ENCODE data around the gene APOA5.

APOA5 gene

DNA sequence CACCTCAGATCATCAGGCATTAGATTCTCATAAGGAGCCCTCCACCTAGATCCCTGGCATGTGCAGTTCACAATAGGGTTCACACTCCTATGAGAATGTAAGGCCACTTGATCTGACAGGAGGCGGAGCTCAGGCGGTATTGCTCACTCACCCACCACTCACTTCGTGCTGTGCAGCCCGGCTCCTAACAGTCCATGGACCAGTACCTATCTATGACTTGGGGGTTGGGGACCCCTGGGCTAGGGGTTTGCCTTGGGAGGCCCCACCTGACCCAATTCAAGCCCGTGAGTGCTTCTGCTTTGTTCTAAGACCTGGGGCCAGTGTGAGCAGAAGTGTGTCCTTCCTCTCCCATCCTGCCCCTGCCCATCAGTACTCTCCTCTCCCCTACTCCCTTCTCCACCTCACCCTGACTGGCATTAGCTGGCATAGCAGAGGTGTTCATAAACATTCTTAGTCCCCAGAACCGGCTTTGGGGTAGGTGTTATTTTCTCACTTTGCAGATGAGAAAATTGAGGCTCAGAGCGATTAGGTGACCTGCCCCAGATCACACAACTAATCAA, 40.2 kb upstream of the APOA5 start:
- TF ChIP-seq POLR2A (IDR thresholded peaks at IDR 0.05; ENCODE audit: extremely low read depth, insufficient read length), result no peak
- TF ChIP-seq CTCF (IDR thresholded peaks at IDR 0.05; ENCODE audit: low read depth, low read length), result no peak
- no peak overlapping the region for H3K4me3 ChIP-seq (ENCODE audit: low read depth, low read length)
- no peak for DNase-seq (ENCODE audit: low read depth)

GRCh38 chr11:116830184-116830912, 38.7 kb upstream of the APOA5 start:
- TF ChIP-seq POLR2A (IDR thresholded peaks at IDR 0.05; ENCODE audit: extremely low read depth, insufficient read length), result no peak
- no peak for TF ChIP-seq MYC (IDR thresholded peaks at IDR 0.05; ENCODE audit: low read depth, low read length)
- TF ChIP-seq CTCF (IDR thresholded peaks at IDR 0.05; ENCODE audit: low read depth, low read length), result no peak
- TF ChIP-seq, protein P1, sequence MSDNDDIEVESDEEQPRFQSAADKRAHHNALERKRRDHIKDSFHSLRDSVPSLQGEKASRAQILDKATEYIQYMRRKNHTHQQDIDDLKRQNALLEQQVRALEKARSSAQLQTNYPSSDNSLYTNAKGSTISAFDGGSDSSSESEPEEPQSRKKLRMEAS (IDR thresholded peaks at IDR 0.05; ENCODE audit: low read depth, low read length), result no peak
- H3K4me3 ChIP-seq (ENCODE audit: low read depth, low read length), result no peak overlapping the region

DNA sequence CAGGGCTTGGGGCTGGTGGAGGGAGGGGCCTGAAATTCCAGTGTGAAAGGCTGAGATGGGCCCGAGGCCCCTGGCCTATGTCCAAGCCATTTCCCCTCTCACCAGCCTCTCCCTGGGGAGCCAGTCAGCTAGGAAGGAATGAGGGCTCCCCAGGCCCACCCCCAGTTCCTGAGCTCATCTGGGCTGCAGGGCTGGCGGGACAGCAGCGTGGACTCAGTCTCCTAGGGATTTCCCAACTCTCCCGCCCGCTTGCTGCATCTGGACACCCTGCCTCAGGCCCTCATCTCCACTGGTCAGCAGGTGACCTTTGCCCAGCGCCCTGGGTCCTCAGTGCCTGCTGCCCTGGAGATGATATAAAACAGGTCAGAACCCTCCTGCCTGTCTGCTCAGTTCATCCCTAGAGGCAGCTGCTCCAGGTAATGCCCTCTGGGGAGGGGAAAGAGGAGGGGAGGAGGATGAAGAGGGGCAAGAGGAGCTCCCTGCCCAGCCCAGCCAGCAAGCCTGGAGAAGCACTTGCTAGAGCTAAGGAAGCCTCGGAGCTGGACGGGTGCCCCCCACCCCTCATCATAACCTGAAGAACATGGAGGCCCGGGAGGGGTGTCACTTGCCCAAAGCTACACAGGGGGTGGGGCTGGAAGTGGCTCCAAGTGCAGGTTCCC, 38.0 kb upstream of the APOA5 start, which contains the start of gene APOC3:
Gene APOC3, plus strand, starts transcription at position 383 of the 659 bp plus-strand sequence. CDS start 676 bp downstream, outside the sequence.
- no peak for TF ChIP-seq MYC (IDR thresholded peaks at IDR 0.05; ENCODE audit: low read depth, low read length)
- TF ChIP-seq, protein P1 (IDR thresholded peaks at IDR 0.05; ENCODE audit: low read depth, low read length), result no peak
- no peak for TF ChIP-seq CTCF (IDR thresholded peaks at IDR 0.05; ENCODE audit: low read depth, low read length)
- no peak for TF ChIP-seq POLR2A (IDR thresholded peaks at IDR 0.05; ENCODE audit: extremely low read depth, insufficient read length)
- DNase-seq (ENCODE audit: low read depth), result no peak
- H3K4me3 ChIP-seq (ENCODE audit: low read depth, low read length), result no peak within 1 kb of the TSS

More at GRCh38 chr11:116830184-116830912, 38.7 kb upstream of the APOA5 start:
- no peak for DNase-seq (ENCODE audit: low read depth)

DNA sequence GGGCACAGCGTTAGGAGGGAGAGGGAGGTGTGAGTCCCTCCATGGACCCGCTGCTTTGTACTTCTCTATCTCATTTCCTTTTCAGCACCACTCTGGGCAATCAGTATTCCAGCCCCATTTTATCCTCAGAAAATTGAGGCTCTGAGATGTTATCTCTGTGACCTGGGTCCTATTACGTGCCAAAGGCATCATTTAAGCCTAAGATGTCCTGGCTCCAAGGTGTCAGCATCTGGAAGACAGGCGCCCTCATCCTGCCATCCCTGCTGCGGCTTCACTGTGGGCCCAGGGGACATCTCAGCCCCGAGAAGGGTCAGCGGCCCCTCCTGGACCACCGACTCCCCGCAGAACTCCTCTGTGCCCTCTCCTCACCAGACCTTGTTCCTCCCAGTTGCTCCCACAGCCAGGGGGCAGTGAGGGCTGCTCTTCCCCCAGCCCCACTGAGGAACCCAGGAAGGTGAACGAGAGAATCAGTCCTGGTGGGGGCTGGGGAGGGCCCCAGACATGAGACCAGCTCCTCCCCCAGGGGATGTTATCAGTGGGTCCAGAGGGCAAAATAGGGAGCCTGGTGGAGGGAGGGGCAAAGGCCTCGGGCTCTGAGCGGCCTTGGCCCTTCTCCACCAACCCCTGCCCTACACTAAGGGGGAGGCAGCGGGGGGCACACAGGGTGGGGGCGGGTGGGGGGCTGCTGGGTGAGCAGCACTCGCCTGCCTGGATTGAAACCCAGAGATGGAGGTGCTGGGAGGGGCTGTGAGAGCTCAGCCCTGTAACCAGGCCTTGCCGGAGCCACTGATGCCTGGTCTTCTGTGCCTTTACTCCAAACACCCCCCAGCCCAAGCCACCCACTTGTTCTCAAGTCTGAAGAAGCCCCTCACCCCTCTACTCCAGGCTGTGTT, 37.2 kb upstream of the APOA5 start:
- H3K4me3 ChIP-seq (ENCODE audit: low read depth, low read length), result no peak overlapping the region
- TF ChIP-seq, protein P1 (IDR thresholded peaks at IDR 0.05; ENCODE audit: low read depth, low read length), result no peak
- TF ChIP-seq CTCF (IDR thresholded peaks at IDR 0.05; ENCODE audit: low read depth, low read length) (no peak), MYC (IDR thresholded peaks at IDR 0.05; ENCODE audit: low read depth, low read length) (no peak), POLR2A (IDR thresholded peaks at IDR 0.05; ENCODE audit: extremely low read depth, insufficient read length) (no peak)
- no peak for DNase-seq (ENCODE audit: low read depth)

DNA sequence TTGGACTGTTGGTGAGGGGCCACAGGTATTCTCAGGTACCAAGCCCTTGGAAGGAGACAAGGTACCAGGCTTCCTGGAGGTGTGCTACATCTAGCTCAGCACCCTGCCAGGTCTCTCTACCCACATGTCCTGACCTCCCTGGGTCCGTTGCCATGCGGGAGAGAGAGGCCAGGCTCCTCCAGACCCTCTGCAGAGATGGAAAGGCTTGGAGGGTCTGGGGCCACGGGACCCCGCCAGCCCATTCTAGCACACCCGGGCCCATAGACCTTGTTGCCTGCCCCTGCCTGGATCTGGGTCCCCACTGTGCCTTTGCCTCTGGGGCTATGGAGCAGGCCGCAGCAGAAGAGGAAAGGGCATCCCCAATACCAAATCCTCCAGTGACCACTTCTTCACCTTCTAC, 35.8 kb upstream of the APOA5 start:
- TF ChIP-seq CTCF (IDR thresholded peaks at IDR 0.05; ENCODE audit: low read depth, low read length) (no peak), MYC (IDR thresholded peaks at IDR 0.05; ENCODE audit: low read depth, low read length) (no peak), POLR2A (IDR thresholded peaks at IDR 0.05; ENCODE audit: extremely low read depth, insufficient read length) (no peak)
- TF ChIP-seq, protein P1 (IDR thresholded peaks at IDR 0.05; ENCODE audit: low read depth, low read length), result no peak
- no peak overlapping the region for H3K4me3 ChIP-seq (ENCODE audit: low read depth, low read length)
- DNase-seq (ENCODE audit: low read depth), result no peak

All from NB4 (cell line).